GM21723 (cell line): ENCODE measurements around the gene EFCC1.

Experiments used
- ATAC-seq: cut with Tn5 transposase; IDR thresholded peaks from one replicate; pipeline ENCODE4 v1.9.1; 2021; ENCODE audit warnings: mild to moderate bottlenecking, moderate library complexity; ENCODE audit not compliant: unreplicated experiment

Gene EFCC1

GRCh38 chr3:128994581-128995546, 6.2 kb upstream of the EFCC1 start:
- ATAC-seq = no peak

GRCh38 chr3:128995737-128996136, 5.4 kb upstream of the EFCC1 start:
- no peak for ATAC-seq

- ATAC-seq = no peak
Measured at GRCh38 chr3:128996200-128996599, 4.9 kb upstream of the EFCC1 start.

- ATAC-seq = no peak
Measured at GRCh38 chr3:128996726-128997125, 4.4 kb upstream of the EFCC1 start.

- ATAC-seq = no peak
Measured at GRCh38 chr3:128997486-128998133, 3.5 kb upstream of the EFCC1 start.

GRCh38 chr3:128998561-128998960, 2.5 kb upstream of the EFCC1 start:
- ATAC-seq = no peak

- no peak for ATAC-seq
Measured at GRCh38 chr3:128999102-128999501, 2.0 kb upstream of the EFCC1 start.

- no peak for ATAC-seq
Measured at GRCh38 chr3:129000742-129001100, 383 bp upstream of the EFCC1 start.

- ATAC-seq = no peak
Measured at GRCh38 chr3:129001806-129002572, 885 bp downstream of the EFCC1 start.

- no peak for ATAC-seq
Measured at GRCh38 chr3:129002573-129003569, 1.8 kb downstream of the EFCC1 start.

GRCh38 chr3:129003578-129004112, 2.5 kb downstream of the EFCC1 start:
- no peak for ATAC-seq

- no peak for ATAC-seq
Measured at GRCh38 chr3:129004639-129005295, 3.7 kb downstream of the EFCC1 start.

- no peak for ATAC-seq
Measured at GRCh38 chr3:129005526-129006303, 4.6 kb downstream of the EFCC1 start.

GRCh38 chr3:129006864-129007263, 5.8 kb downstream of the EFCC1 start:
- no peak for ATAC-seq

- no peak for ATAC-seq
Measured at GRCh38 chr3:129007792-129008191, 6.7 kb downstream of the EFCC1 start.

GRCh38 chr3:129009266-129009665, 8.2 kb downstream of the EFCC1 start:
- no peak for ATAC-seq

- ATAC-seq = no peak
Measured at GRCh38 chr3:129010310-129010956, 9.3 kb downstream of the EFCC1 start.

GRCh38 chr3:129013491-129013891, 12.4 kb downstream of the EFCC1 start:
- no peak for ATAC-seq
